WI38 (cell line): ENCODE data around the gene TRAIP.

Source experiments
- H3K4me3 ChIP-seq: 2 replicates; pipeline ENCODE4 v1.5.1; 2011; ENCODE audit warnings: low read depth, mild to moderate bottlenecking, control low read depth, low read length
- TF ChIP-seq, protein P1 (sequence below): IDR thresholded peaks from 2 replicates; pipeline ENCODE4 v1.5.1; 2012; ENCODE audit warnings: low read depth, mild to moderate bottlenecking, control low read depth, low read length

Gene TRAIP

DNA sequence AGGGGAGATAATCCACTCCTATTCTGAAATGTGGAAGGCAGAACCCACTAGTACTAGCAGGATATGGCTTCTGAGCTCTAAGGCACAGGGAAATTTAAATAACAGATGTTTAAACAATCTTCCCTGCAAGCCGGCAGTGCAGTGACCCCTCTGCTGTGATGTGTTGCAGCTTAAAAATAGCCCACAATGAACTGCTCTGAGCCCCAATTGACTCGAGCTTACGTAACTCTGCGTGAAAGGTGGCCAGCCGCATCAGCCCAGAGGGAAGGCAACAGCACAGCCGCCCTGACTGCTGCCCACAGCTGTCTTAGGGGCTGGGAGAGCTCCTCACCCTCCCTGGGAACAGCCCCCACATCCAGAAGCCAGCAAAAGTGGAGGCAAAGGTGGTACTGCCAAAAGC, 25.8 kb upstream of the TRAIP start:
- TF ChIP-seq, protein P1, sequence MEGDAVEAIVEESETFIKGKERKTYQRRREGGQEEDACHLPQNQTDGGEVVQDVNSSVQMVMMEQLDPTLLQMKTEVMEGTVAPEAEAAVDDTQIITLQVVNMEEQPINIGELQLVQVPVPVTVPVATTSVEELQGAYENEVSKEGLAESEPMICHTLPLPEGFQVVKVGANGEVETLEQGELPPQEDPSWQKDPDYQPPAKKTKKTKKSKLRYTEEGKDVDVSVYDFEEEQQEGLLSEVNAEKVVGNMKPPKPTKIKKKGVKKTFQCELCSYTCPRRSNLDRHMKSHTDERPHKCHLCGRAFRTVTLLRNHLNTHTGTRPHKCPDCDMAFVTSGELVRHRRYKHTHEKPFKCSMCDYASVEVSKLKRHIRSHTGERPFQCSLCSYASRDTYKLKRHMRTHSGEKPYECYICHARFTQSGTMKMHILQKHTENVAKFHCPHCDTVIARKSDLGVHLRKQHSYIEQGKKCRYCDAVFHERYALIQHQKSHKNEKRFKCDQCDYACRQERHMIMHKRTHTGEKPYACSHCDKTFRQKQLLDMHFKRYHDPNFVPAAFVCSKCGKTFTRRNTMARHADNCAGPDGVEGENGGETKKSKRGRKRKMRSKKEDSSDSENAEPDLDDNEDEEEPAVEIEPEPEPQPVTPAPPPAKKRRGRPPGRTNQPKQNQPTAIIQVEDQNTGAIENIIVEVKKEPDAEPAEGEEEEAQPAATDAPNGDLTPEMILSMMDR, result no peak
- no peak overlapping the region for H3K4me3 ChIP-seq

DNA sequence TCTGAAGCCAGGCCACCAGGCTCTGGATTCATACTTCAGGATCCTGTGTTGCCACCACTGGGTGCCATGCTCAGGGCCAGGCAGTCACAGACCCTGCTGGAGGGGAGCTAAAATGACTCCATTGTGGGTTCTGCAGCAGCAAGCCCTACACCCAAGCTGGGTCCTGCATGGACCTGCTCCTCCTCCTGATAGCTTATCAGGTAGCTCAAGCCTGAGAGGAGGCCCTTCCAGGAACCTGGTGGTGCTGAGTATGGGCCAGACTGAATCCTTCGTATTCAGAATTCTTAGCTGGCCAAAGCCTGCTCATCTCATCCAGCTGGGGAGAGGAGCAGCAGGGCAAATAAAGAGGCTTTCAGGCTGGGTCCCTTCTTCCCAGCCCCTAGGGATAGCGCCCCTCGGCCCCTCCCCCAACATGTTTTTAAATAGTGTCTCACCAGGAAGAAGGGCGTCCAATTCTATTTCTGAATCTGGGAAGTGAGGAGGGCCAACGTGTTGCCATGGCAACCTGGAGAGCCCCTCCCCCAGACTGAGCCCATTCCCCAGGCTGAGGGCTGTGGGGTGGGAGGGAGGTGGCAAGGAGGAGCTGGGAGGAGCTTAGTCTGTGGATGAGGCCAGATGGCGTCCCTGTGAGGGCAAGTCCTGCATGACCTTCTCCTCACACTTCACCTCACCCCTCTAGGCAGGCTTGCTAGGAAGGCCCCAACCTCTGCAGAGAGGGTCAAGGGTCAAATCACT, 24.4 kb upstream of the TRAIP start:
- H3K4me3 ChIP-seq, result no peak overlapping the region
- TF ChIP-seq, protein P1, result no peak

DNA sequence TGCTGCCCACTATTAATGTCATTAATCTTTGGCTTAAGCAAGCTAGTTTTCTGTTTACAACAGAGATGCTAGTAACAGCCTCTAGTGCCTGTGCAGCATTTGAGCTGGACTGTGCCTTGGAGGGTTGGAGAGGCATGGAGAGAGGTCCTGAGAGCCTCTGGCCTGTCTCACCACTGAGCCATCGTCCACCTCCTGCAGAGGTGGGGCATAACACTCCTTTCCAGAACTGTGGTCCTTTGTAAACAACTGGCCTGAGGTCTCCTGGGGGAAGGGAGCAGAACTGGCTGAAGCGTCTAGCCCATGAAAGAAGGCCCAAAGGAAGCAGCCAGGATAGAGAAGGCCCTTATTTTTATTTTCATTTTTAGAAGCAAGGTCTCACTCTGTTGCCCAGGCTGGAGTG, 23.4 kb upstream of the TRAIP start:
- TF ChIP-seq, protein P1, result no peak
- no peak overlapping the region for H3K4me3 ChIP-seq

DNA sequence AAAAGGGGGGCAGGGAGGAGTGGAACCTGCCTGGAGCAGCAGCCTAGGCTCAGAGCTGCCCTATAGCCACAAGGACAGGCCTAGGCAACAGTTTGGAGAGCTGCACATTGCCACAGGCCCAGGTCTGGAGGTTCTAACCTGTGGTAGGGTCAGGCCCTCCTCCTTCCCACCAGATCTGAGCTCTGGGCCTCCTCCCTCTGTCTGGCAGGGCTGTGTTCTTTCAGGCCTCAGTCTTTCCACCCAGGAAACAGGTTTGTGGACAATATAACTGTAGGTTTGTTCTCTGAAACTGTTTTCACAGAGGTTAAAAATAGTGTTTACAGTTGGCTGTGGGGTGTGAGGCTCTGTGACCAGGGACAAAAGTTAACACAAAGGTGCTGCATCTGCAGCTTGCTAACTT, 22.3 kb upstream of the TRAIP start:
- TF ChIP-seq, protein P1, result no peak

DNA sequence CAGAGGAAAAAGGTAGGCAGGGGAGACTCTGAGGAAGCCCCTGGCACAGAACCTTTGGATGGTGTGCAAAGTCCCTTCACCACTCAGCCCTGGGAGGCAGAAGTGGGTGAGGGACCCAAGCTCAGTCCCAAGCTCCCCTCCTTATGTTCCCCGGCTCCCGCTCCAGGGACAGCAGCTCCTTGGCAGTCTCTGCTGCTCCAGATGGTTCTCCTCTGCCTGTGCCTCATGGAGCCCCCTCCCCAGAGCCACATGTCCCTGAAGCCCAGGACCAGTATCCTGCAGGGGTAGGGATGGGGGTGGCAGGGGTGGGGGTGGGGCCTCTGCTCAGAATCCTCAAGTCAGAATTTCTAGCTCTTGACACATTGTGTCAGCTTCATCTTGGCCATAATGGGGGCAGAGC, 21.4 kb upstream of the TRAIP start:
- TF ChIP-seq, protein P1, result no peak
- no peak overlapping the region for H3K4me3 ChIP-seq

More for the DNA sequence above, 22.3 kb upstream of the TRAIP start:
- no peak overlapping the region for H3K4me3 ChIP-seq

DNA sequence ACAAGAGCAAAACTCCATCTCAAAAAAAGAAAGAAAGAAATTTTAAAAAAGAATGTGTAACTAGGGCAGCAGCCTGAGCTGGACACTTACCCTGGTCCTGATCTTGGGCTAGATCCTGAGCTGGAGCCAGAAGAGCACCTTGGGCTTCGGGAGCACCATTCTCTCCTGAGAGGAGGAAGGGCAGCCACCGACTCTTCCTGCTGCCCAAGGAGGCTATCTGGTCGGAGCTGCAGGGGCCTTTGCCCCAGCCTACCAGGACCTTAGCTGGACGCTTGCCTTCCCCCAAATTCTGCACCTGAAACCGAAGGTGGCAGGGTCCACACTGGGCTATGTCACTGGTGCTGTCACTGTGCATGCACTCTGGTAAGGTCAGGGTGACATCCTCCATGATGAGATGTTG, 20.2 kb upstream of the TRAIP start:
- H3K4me3 ChIP-seq, result no peak overlapping the region
- TF ChIP-seq, protein P1, result no peak

DNA sequence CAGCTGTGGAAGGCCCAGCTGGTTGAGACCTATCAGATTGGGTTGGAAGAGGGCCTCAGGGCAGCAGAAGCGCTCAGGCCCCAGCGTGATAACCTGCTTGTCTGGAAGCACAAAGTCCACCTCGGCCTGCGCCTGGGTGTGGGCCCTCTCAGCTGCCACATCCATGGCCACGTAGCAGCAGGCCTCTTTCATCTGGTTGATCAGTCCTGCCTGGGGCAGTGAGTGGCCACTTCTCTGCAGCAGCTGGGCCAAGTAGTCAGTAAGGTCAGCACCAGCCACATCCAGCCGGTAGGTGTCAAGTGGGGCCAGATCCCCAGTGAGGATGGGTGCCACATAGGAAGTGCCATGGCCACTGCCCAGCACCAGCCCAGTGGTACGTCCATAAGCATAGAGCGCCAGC, 17.3 kb upstream of the TRAIP start:
- TF ChIP-seq, protein P1, result no peak
- H3K4me3 ChIP-seq, result no peak overlapping the region
